Retinal pigment epithelial cell (primary cell): ENCODE data around the gene SSTR3.
"Not testable (repeated sequence)": the region's sequence is repeated elsewhere in the genome, so short reads cannot be mapped to it uniquely, and the experiment has no call there.

Experiments
- DNase-seq: peaks from one replicate; pipeline ENCODE4 v3.0.0-alpha.2; 2010; ENCODE audit warnings: low read depth
- H3K4me3 ChIP-seq: 2 replicates; pipeline ENCODE4 v1.5.1; 2011; ENCODE audit warnings: mild to moderate bottlenecking, low read length, control low read depth, moderate library complexity
- CTCF ChIP-seq: conservative IDR thresholded peaks from 2 replicates; pipeline ENCODE4 v1.5.1; 2011; ENCODE audit warnings: low read depth, low read length, control low read depth, inconsistent platforms

SSTR3 gene

GRCh38 chr22:37256075-37256726, 43.9 kb upstream of the SSTR3 start:
- no peak for TF ChIP-seq CTCF
- DNase-seq, result no peak

GRCh38 chr22:37255558-37256006, 43.3 kb upstream of the SSTR3 start:
- no peak for TF ChIP-seq CTCF
- no peak for DNase-seq
- H3K4me3 ChIP-seq, result no peak overlapping the region

More at GRCh38 chr22:37256075-37256726, 43.9 kb upstream of the SSTR3 start:
- no peak overlapping the region for H3K4me3 ChIP-seq

GRCh38 chr22:37254867-37255233, 42.6 kb upstream of the SSTR3 start:
- DNase-seq, result peak; percentile 42
- TF ChIP-seq CTCF, result no peak
- no peak overlapping the region for H3K4me3 ChIP-seq

- DNase-seq, result peak; percentile 59
- no peak for TF ChIP-seq CTCF
- H3K4me3 ChIP-seq, result no peak overlapping the region
Measured at GRCh38 chr22:37254209-37254866, 42.1 kb upstream of the SSTR3 start.

- no peak for DNase-seq
- H3K4me3 ChIP-seq, result no peak overlapping the region
- TF ChIP-seq CTCF, result peak; percentile 27
Measured at GRCh38 chr22:37253126-37253660, 40.9 kb upstream of the SSTR3 start.

GRCh38 chr22:37251836-37252235, 39.6 kb upstream of the SSTR3 start:
- DNase-seq, result not testable (repeated sequence)

GRCh38 chr22:37249986-37250385, 37.7 kb upstream of the SSTR3 start:
- H3K4me3 ChIP-seq, result no peak overlapping the region
- no peak for DNase-seq
- TF ChIP-seq CTCF, result no peak

More at GRCh38 chr22:37251836-37252235, 39.6 kb upstream of the SSTR3 start:
- H3K4me3 ChIP-seq, result not testable (repeated sequence)
